ENCODE results near the gene CELF2.

The CELF2 gene

DNA sequence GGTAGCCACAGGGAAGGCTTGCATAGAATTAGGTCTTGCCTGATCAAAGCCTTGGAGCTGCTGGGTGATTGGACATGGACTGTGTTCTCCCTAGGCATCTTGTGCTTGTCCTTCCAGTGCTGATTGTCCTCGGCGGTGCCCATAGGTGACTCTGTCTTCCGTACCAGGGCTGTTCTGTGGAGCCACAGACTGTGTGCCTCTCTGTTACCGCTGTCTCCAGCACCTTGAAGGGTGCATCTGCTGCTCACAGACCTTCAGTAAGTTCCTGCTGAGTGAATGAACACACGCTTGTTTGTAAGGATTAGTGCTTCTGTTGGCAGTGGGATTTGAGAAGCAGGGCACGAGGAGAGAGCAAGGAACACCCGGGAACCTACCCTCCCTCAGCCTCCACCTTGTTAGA is 116.7 kb downstream of the CELF2 start:
- DNase-seq (ENCODE audit: low read depth): no peak

DNA sequence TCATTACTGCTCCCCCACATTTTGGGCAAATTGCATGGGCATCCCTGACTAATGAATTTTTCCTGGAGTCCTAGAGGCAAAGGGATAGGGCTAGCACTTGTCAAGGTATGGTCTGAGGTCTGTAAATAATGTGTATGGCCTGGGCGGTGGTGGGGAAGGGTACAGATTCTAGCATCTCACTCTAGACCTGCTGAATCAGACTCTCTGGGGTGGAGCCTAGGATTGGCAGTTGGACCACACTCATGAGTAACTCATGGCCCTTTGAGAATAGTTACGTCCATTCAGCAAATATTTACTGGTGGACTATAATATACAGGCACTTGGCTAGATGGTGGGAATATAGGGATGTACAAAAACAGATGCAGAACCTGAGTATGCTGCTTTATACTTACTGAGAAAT is 118.0 kb downstream of the CELF2 start:
- no peak for DNase-seq (ENCODE audit: low read depth)

DNA sequence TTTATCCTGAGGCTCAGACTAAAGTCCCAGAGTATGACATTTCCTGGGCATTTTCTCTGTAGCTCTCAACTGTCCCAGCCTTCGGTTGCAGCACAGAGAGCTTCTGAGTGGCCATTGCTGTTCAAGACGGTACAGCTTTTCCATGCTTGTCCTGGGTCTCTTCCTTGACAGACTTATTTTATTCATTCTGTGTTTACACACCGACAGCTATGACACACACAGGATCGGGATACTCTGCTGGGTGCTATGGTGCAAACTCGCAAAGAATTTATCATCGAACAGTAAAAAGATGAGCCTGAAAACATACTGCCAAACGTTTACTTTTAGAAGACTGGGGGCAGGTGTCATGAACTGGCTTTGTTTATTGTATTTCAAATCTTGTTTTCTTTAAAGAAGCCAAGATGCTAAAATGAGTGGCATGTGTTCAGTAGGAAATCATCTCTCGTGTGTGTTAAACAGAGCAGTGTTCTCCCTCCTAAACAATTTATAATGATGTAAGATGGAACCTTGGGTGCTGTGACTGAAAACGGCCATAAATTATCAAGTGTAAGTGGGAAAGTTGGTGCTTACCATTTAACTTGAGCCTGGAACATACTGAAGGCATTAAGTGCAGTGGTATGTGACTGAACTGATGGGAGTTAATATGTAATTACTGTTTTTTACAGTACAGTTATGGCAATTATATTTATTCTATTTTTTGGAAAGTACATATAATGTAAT is 120.8 kb downstream of the CELF2 start:
- no peak for DNase-seq (ENCODE audit: low read depth)

DNA sequence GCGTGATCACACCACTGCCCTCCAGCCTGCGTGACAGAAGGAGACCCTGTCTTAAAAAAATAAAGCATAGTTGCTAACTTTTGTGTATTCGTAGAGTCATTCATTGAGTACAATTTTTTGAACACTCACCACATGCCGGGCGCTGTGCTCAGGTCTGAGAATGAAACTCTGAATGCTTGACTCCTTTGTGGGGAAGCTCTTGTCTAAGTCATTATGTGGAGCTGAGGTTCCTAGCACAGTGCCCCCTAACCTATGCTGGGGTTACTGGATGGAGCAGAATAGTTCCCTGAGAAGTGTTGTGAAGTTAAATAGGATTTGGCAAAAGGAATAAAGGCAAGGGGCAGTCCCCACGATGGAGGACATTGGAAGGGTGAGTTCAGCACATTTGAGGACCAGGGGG is 123.3 kb downstream of the CELF2 start:
- DNase-seq (ENCODE audit: low read depth): no peak

DNA sequence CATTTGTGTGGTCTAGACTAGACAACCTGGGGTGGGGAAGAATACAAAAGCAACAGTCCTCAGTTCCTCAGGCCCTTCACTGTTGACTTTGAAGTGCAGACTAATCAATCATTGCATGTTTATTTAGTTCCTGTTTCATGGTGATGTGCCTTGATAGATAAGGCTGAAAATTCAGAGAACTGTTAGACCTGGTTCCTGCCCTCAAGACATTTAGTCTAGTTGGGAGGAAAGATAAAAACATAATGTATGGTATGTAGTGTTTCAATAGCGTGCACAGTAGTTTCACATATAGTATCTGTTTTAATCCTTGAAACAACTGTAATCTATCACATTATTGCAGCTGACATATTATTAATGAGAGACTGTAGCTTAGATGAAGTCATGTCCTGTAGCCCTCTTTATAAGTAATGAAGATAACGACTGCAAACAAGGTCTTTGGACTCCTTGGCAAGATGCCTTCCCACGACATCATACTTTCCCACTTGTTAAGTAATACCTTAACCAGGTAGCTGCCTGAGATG is 124.0 kb downstream of the CELF2 start:
- DNase-seq (ENCODE audit: low read depth): no peak

DNA sequence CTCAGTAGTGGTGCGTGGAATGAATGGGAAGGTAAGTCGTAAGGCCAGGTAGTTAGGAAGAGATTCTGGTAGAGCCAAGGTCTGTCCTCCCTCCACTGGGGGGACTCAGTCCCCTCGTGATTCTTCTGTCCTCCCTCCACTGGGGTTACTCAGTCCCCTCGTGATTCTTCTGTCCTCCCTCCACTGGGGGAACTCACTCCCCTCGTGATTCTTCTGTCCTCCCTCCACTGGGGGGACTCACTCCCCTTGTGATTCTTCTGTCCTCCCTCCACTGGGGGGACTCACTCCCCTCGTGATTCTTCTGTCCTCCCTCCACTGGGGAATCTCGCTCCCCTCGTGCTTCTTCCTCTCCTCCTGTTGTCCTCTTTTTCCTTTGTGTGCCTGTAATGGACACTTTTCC is 125.1 kb downstream of the CELF2 start:
- no peak for DNase-seq (ENCODE audit: low read depth)

DNA sequence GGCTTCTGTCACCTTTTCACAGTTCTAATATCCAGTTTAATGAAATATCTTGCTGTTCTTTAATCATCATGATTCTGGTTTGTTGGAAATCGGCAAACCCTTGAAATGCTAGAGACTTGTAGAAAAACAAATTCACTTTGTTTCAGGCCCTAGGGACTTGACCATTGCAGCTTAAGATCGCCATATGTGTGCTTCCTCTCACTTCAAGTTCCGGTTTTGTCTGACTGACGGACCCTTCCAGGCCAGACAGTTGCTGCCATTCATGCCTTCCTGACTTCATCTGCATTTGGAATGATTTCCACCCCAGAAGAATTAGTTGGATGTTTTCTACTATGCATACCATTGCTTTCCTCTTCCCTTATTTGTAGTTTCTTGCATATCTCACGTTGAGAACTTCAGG is 125.6 kb downstream of the CELF2 start:
- DNase-seq (ENCODE audit: low read depth): no peak

DNA sequence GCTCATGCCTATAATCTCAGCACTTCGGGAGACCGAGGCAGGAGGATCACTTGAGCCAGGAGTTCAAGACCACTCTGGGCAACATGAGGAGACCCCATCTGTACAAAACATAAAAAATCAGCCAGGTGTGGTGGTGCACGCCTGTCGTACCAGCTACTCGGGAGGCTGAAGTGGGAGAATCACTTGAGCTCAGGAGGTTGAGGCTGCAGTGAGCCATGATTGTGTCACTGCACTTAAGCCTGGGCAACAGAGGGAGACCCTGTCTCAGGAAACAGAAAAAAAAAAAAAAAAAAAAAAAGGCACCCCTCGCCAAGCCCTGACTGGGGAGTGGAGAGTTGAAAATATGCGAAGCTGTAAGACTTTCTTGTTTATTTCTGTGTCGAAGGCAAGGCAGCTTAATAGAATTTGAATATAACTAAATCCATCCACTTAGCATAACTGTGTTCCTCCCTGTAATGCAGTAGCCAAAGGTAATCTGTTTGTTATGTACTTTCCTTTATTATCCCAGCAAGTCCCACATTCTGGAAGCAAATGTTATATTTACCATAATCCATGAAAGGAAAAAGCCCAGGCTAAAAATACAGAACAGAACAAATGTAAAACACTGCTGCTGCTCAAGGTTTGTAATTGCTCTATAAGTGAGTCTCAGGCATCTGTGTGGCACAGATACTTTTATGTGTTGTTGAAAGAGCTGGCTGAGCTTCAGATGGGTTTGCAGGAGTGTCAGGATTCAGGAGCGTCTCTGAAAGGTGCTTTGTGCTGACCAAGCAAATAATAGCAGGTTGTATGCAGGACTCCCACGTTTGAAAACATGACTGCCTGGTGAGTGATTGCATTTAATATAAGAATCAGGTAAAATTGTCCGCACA is 127.2 kb downstream of the CELF2 start:
- no peak for DNase-seq (ENCODE audit: low read depth)

DNA sequence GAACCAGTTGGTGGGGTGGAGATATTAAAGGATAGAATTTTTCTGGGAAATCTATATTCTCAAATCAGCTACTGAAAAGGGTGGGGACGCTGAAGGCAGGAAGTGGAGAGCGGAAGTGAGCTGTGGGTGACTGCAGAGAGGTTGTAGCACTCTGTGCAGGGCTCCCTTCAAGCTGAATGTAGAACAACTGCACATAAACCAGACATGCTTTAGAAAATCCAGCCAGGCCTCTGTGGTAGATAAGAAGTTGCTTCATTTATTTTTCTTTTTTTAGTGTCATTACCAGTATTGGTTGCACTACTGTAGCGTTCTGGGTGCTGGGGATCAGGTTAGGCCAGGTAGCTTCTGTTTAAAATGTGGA is 127.8 kb downstream of the CELF2 start:
- no peak for DNase-seq (ENCODE audit: low read depth)

DNA sequence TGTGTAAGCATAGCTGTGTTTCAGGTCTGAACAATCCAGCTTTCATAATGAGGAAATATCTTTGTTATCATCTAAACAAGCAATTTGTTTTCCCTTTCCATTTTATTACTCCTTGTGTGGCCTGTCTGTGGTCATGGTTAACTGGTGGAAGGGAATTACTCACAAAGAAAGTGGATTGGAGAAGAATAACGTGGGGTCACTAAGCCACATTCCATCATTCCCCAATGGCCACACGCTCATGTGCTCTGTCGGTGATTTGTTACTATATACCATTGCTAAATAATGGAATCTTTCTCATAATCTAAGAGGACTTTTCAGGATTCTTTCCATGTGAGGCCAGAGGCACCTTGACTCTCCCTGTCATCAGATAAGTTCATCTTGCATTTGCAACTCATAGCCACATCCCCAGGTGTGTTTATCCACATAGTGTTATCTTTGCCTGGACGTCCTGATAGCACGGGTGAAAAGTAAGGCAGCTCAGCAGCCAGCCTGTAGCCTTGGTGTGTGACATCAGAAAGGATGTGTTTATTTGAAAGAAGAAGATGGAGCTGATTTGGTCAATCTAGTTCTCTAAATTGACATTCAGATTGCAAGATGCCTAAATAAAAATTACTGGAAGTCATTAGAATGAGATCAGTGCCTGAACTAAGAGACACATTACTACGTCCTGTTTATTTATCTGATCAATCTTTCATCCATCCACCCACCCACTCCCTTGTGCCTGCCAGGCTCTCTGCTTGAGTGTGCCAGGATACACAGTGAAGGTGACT is 128.9 kb downstream of the CELF2 start:
- no peak for DNase-seq (ENCODE audit: low read depth)

DNA sequence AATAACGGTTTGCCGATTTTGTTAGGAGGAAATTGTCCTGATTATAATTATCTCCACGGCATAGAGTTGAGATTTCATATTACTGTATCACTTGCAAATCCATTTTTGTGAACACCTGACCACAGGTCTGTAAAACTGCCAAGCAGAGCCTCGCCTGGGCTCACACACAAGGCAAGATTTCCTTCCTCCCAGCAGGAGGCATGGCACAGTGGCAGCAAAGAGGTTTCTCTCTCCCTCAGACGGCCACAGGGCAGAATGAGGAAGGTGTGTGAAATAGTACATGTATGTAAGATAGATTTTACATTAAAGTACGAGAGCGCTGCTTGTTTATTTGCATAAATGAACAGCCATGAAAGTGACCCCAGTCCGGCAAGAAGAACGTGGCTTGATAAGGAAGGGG is 130.1 kb downstream of the CELF2 start:
- DNase-seq (ENCODE audit: low read depth): no peak

DNA sequence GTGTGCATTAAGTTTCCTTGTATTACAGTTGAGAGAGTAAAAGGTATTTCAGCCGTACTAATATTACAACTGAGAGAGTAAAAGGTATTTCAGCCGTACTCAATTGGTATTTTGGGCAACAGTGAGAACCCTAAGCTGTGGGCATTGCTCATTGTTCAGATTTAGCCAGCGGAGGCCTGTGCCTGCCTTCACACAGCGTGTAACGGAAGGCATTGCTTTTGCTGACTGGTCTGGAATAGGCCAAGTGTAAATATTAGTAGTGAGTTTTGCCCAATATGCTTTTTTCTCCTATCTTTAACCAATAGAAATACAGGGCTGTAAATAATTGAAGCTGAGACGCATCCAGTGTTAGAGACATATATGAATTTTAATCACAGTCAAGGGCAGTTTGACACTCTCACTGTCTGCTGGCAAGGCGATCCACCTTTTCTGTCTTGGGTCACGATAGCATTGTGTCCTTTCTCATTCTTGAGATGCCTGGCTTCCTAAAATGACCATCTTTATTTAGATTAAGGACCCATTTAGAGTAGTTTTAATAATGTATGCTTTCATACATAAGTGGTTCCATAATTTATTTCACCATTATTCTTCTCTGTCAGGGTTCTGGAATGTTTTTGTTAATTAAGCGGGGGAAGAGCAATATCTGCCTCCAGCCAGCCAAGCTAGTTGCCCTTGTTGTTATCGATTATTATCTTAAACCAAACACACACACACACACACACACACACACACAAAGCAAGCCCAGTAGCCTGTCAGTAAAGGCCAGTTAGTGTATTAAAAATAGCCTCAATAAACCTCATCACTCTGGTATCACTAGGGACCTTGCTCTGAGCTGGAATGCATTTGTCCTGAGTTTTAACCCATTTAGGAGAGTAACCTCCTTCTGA is 130.7 kb downstream of the CELF2 start:
- no peak for DNase-seq (ENCODE audit: low read depth)

DNA sequence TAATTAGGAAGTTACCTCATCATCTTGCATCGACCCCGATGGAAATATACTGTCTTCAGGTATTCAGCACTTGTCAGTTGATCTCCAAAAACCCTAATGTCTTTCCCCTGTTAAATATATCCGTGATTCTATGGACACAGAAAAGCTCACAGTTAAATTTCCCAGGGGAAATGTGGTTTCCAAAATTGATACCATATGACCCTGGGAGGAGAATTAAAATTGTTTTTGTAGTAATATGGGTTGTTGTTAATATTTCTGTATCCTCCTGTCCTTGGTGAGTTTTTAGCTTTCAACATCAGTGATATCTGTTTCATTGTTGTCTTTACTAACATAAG is 132.1 kb downstream of the CELF2 start:
- no peak for DNase-seq (ENCODE audit: low read depth)

DNA sequence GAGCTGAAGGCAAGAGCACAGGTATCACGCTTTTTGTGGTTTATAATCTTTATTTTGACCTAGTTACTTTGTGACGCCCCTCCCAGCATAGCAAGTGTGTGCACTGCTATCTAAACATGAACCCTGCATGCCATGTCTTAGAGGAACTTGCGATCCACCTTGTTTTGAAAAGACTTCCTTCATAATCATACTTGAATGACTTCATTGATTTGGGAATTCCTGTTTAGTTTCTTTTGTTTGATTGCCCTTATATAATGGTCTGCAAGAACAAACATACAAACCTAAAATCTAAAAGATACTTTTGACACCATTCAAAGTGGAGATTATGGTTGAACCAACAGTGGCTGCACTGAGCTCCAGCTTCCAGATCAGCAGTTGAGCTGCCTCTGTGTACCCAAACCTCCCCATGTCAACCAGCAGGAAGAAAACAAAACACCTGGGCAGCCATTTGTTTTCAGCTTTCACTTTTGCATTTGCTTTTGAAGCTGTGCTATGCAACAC is 132.6 kb downstream of the CELF2 start:
- no peak for DNase-seq (ENCODE audit: low read depth)

DNA sequence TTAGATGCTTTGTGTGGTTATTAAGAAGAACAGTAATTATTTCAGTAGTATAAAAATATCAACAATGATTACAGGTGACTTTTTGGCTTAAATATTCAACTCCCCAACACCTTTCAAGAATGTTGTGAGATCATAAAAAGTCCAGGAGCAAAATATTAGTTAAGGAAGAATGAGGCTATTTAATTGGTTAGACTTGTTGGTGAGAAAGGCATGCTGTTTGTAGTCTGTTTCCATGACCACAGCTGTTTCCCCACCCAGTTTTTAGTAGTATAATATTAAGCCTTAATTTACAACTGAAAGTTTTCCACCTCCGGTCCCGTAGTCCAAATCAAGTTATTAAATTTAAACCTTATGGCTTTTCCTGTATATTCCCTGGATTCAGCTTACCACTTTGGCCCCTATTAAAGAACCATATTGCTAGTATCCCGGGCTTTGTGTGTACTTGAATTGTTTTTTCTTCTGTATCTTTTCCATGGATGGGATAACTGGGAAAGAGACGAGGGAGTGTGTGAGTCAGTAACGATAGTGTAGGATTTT is 133.3 kb downstream of the CELF2 start:
- no peak for DNase-seq (ENCODE audit: low read depth)

DNA sequence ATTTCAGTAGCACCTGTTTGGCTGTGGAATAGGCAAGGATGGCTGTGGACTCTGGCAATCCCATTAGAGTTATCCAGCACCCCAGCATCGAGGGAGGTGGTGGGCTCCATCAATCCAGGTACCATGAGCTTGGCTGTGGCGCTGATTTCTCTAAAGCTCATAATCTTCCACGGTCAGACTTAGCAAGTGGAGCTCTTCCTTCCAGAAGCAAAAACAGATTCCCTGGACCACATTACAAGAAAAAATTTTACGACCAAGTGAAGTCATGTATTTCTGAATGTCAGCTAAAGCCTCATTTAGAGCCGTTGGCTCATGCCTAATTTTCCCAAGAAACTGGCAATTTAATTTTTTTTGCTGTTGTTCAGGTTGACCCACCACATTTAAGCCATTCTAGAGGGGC is 135.1 kb downstream of the CELF2 start:
- no peak for DNase-seq (ENCODE audit: low read depth)

DNA sequence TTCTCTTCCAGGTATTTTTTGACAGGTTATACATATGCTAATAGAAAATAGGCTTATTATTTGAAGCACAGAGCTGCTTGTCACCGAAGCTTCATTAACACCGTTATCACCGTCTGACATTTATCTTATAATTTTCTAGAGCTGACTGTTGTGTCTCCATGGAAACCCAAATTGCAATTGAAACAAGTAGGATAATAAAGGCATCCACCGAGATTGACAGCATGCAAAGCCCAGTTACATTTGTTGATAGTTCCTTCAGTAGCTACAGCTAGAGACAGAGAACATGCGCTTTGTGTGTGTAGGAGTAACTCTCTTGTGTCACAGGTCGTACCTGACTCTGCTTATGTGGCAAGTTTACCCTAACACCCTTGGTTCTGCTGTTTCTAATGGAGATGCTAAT is 135.6 kb downstream of the CELF2 start:
- no peak for DNase-seq (ENCODE audit: low read depth)

DNA sequence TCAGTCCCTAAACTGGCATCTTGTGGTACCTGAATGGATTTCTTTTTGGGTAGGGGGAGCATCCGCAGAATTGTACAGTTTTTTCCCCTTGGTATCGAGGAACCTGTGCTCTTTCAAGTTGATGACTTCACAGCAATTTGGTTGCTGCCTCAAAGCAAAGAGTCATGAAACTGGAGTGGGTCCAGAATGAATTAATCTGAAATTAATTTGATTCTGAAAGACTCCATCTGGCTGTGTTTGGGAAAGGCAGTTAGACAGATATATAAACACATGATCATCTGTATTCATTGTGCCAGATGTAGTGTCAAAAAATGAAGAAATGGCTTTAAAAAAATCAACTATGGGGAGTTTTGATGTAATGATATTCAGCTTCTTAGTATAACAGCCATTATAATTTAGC is 136.1 kb downstream of the CELF2 start:
- no peak for DNase-seq (ENCODE audit: low read depth)

DNA sequence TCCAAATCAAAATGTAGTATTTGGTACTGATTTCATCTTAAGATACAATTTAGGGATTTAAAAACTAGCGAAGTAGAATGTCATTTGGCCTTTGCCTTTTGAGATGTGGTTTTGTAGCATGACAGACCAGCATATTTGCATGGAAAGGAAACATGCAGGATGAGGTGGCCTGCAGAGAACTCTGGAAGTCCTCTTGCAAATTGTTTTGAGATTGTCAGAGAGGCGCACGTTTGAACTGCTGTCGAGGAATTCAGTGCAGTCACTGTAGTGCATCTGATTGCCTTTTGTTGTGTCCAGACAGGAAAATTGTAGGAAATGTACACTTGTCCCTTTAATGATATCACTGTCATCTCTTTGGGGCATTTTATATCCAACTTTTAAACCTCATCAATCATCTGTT is 136.7 kb downstream of the CELF2 start:
- DNase-seq (ENCODE audit: low read depth): no peak

DNA sequence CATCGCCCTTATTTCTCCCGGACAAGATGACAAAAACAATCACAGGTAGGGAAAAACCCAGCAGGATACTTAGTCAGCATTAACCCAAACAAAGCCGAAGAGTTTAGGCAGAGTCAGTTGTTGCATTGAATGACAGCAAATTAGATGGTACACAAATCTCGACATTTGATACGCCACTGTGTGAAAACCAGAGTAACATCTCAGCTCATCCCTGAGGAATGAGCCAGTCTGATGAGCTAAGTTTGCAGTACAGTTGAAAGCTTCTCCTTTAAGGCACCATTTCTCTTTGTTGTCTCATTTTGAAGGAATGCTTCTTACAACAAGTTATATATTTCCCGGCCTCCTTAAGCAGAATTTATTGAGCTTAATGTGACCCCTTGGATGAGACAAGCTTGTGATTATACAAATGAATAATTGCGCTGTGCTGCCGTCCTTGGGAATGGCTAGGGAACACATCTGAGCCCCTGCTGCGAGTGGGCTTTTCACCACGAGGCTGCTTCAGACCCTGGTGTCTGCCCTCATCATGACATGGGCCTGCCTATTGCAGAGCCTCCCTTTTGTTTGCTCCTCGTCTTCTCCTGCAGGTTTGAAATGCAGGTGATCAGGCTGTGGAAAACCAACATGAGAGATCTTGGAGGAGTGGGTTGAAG is 137.3 kb downstream of the CELF2 start:
- no peak for DNase-seq (ENCODE audit: low read depth)

DNA sequence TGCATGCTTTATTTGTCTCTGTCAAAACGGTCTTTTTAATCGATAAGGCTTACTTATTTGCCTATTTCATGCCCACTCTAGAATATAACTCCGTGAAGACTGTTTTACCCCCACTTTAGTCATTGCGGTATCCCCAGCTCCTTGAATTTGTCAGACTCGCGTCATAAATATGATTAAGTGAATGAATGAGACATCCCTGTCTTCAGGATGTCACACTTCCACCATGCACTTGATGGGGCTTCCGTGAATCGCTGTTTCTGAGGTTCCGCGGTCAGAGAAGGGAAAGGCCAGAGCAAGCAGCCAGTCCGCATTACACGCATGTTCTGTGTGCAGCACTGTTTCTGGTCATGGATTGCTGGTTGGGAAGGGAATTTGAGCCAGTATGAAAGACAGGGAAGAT is 138.8 kb downstream of the CELF2 start:
- DNase-seq (ENCODE audit: low read depth): no peak
